Ovary (tissue), 9 donors: ENCODE measurements around the gene TMIGD1. TPM values are rescaled to one million over a fixed set of nuclear protein-coding genes. Genes with fewer than 3 reads are reported as not detected.

ENCODE experiments used
- DNase-seq, 5 donors: peaks; one replicate each; pipeline ENCODE4 v3.0.0-alpha.2; 2019 to 2020
- H3K27ac ChIP-seq, 2 donors: fragments of 200-600 bp; one replicate each; pipeline versions ENCODE4 v1.5.1 to v1.8.0; 2019 to 2022
- H3K27me3 ChIP-seq: fragments of 200-600 bp; one replicate; pipeline ENCODE4 v1.8.0; 2022
- H3K36me3 ChIP-seq: fragments of 200-600 bp; sonication (generic); one replicate; pipeline ENCODE4 v1.5.1; 2019
- H3K4me1 ChIP-seq: one replicate; pipeline ENCODE4 v1.8.1; 2013; ENCODE audit warnings: mild to moderate bottlenecking, moderate library complexity; ENCODE audit not compliant: insufficient read depth
- H3K4me3 ChIP-seq: fragments of 200-600 bp; sonication (generic); one replicate; pipeline ENCODE4 v1.5.1; 2017
- H3K9me3 ChIP-seq, 2 donors: fragments of 200-600 bp in 1 of 2; sonication (generic) in 1 of 2; one replicate each; pipeline versions ENCODE4 v1.5.1 to v1.8.1; 2013 to 2019; ENCODE audit warnings: mild to moderate bottlenecking in 1 of 2, moderate library complexity in 1 of 2
- EP300 ChIP-seq: sonication (generic); formaldehyde crosslinking; IDR thresholded peaks from one replicate; pipeline ENCODE4 v1.6.1; 2017; ENCODE audit warnings: antibody characterized with exemption
- POLR2A ChIP-seq: fragments of 450-650 bp; IDR thresholded peaks from one replicate; pipeline ENCODE4 v1.6.1; 2017; ENCODE audit warnings: antibody characterized with exemption, mild to moderate bottlenecking, moderate library complexity
- WGBS, 3 donors: extraction: QIAGEN DNeasy Blood & Tissue Kit in 1 of 3; methylation state at CpG; one replicate each; pipeline versions ENCODE4 v1.1.5 to v1.1.7; 2013 to 2017; 5-methylcytosine and 5-hydroxymethylcytosine counted together
- intact Hi-C, 4 donors: fragments of 100-400 bp; cut with DNase I; formaldehyde crosslinking; loops; one replicate each; pipeline versions ENCODE4 v1.11.0 to v1.15.1; 2022 to 2023
- polyA plus RNA-seq, 2 donors: library from polyadenylated mRNA; stranded (reverse); fragments of 200-250 nt in 1 of 2; fragments of 350-450 nt in 1 of 2; fragmentation: Illumina TruSeq in 1 of 2; extraction: RNeasy Lipid Tissue Mini Kit (QIAGEN cat#74804) in 1 of 2; gene quantifications; one replicate each; pipeline ENCODE4 v1.2.3, GENCODE V29; 2013 to 2014
- small RNA-seq: library from RNA; depleted of rRNA; stranded (forward); fragments of <200 nt; gene quantifications from one replicate; pipeline ENCODE3, GENCODE V24; 2016
- total RNA-seq, 7 donors: library from RNA; depleted of rRNA in 2 of 7; stranded (reverse); fragments of >200 nt in 2 of 7; fragmentation: NEBNext Ultra II Directional in 3 of 7; extraction: Animal tissue kit (Norgen Biotek cat#: 25700) in 3 of 7; gene quantifications; one replicate each; pipeline versions ENCODE4 v1.1.0 to v1.2.4, GENCODE V29; 2016 to 2023
- TF ChIP-seq, protein P1 (sequence below), 3 donors: fragments of 450-650 bp in 2 of 3; fragments of 200-600 bp in 1 of 3; IDR thresholded peaks; one replicate each; pipeline versions ENCODE4 v1.5.1 to v1.8.0; 2016 to 2022; ENCODE audit warnings: antibody characterized with exemption in 3 of 3, mild to moderate bottlenecking in 1 of 3
- donor health status: DM: no; HTN: no; CAD: no; lungs with moderate emphysema.
- donor health status: DM: no; HTN: no; CAD: no.
- donor health status: Bipolar disorder and iron deficiency.
- donor health status: DM: yes; HTN: yes; CAD: no.
- donor health status: DM: no; HTN: no; CAD: no.
- donor health status: DM: yes; HTN: yes; CAD: no.

TMIGD1 gene
- total and polyA plus RNA-seq, 9 donors = 0.36 TPM; not detected in 8

GRCh38 chr17:30267625-30268024, 66.2 kb downstream of the TMIGD1 start:
- no peak for TF ChIP-seq EP300
- no peak for TF ChIP-seq POLR2A
- TF ChIP-seq, protein P1, sequence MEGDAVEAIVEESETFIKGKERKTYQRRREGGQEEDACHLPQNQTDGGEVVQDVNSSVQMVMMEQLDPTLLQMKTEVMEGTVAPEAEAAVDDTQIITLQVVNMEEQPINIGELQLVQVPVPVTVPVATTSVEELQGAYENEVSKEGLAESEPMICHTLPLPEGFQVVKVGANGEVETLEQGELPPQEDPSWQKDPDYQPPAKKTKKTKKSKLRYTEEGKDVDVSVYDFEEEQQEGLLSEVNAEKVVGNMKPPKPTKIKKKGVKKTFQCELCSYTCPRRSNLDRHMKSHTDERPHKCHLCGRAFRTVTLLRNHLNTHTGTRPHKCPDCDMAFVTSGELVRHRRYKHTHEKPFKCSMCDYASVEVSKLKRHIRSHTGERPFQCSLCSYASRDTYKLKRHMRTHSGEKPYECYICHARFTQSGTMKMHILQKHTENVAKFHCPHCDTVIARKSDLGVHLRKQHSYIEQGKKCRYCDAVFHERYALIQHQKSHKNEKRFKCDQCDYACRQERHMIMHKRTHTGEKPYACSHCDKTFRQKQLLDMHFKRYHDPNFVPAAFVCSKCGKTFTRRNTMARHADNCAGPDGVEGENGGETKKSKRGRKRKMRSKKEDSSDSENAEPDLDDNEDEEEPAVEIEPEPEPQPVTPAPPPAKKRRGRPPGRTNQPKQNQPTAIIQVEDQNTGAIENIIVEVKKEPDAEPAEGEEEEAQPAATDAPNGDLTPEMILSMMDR (IDR thresholded peaks at IDR 0.05) = no peak

More at GRCh38 chr17:30267625-30268024, 66.2 kb downstream of the TMIGD1 start:
- DNase-seq = no peak
- Histone ChIP-seq H3K4me3 (no peak overlapping the region), H3K27ac (no peak overlapping the region), H3K9me3 (no peaks in the 10 kb centered on the region), H3K27me3 (no peaks in the 10 kb centered on the region), H3K36me3 (no peaks in the 10 kb centered on the region), H3K4me1 (peaks cover 5% of the 10 kb centered on the region)
- WGBS, 3 donors = 92 to 98% (median 96%) methylated on average over 2 of the region's 2 CpGs
- intact Hi-C loops = no loop called here

Small RNAs within 50 kb of the gene (small RNA-seq; reads per million reads assigned to genes)
- gene RF00019 = not detected
- gene RNU6-1267P = not detected
- not detected for gene RNU6-990P

Other genes with a start within 250 kb of the TMIGD1 start
- gene NSRP1, start 217.2 kb downstream of the TMIGD1 start, total RNA-seq = 10 to 100 TPM; 19.0 to 42.1 (median 26.6) TPM
- gene NSRP1, start 217.2 kb downstream of the TMIGD1 start, polyA plus RNA-seq = 10 to 100 TPM; 23.5 to 38.9 TPM
- gene SLC6A4, start 98.4 kb downstream of the TMIGD1 start, total RNA-seq = 1 to 10 TPM in 1 of 7 donors, under 1 TPM in 3, not detected in 3; 0.12 to 8.3 (median 0.91) TPM
- gene SLC6A4, start 98.4 kb downstream of the TMIGD1 start, polyA plus RNA-seq = under 1 TPM in 1 of 2 donors, not detected in 1; 0.05 TPM
- gene BLMH, start 42.1 kb downstream of the TMIGD1 start, total RNA-seq = 10 to 100 TPM; 12.9 to 27.6 (median 23.1) TPM
- 10 to 100 TPM; 17.3 to 32.0 TPM for gene BLMH, start 42.1 kb downstream of the TMIGD1 start, polyA plus RNA-seq
- gene CPD, start 44.9 kb upstream of the TMIGD1 start, total RNA-seq = 10 to 100 TPM; 24.4 to 53.8 (median 30.8) TPM
- gene CPD, start 44.9 kb upstream of the TMIGD1 start, polyA plus RNA-seq = 10 to 100 TPM in 1 of 2 donors, 1 to 10 TPM in 1; 8.6 to 18.9 TPM
- gene GOSR1, start 143.4 kb upstream of the TMIGD1 start, total RNA-seq = 10 to 100 TPM; 26.1 to 61.1 (median 53.9) TPM
- gene GOSR1, start 143.4 kb upstream of the TMIGD1 start, polyA plus RNA-seq = 10 to 100 TPM; 19.1 to 66.9 TPM